GM19397 (cell line): Measurements from ENCODE around the gene CCNO.
A peak's percentile ranks its signal among the peaks of the same experiment; 100 is the strongest.

Source experiments
- ATAC-seq: cut with Tn5 transposase; IDR thresholded peaks from one replicate; pipeline ENCODE4 v1.9.1; 2021; ENCODE audit warnings: mild to moderate bottlenecking, moderate library complexity; ENCODE audit not compliant: unreplicated experiment

CCNO gene, protein sequence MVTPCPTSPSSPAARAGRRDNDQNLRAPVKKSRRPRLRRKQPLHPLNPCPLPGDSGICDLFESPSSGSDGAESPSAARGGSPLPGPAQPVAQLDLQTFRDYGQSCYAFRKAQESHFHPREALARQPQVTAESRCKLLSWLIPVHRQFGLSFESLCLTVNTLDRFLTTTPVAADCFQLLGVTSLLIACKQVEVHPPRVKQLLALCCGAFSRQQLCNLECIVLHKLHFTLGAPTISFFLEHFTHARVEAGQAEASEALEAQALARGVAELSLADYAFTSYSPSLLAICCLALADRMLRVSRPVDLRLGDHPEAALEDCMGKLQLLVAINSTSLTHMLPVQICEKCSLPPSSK

DNA sequence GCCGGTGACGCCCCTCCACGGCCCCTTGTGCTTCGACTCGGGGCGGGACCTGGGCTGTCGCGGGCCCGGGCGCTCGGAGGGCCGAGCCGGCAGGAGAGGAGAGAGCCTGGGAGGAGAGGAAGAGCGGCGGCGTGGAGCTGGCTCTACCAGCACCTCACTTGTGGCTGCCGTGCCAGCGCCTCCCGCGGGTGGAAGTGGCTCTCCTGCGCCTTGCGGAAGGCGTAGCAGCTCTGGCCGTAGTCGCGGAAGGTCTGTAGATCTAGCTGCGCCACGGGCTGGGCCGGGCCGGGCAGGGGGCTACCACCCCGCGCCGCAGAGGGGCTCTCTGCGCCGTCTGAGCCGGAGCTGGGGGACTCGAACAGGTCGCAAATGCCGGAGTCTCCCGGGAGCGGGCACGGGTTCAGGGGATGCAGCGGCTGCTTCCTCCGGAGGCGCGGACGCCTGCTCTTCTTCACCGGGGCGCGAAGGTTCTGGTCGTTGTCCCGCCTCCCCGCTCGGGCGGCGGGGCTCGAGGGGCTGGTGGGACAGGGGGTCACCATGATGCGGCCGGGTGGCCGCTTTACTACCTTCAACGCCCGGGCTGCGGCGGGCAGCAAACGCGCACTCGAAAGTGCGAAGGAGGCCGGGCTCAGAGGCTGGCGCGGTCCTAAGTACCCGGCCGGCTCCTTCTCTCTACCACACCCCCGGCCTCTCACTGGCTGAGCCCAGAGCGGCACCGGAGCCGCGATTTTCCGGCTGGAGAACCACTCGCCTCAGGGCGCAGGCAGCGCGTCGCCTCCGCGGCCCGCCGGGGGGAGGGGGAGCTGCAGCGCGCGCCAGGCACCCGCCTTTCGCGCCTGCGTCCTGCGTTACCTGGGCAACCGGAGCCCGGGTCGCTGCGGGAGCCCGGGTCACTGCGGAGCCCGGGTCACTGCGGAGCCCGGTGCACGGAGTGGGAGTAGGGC is at the start of gene CCNO:
Gene CCNO, minus strand, starts transcription at position 624 of the 944 bp plus-strand sequence. Its CDS starts 85 bp downstream, at position 539.
- peak; percentile 49 for ATAC-seq

DNA sequence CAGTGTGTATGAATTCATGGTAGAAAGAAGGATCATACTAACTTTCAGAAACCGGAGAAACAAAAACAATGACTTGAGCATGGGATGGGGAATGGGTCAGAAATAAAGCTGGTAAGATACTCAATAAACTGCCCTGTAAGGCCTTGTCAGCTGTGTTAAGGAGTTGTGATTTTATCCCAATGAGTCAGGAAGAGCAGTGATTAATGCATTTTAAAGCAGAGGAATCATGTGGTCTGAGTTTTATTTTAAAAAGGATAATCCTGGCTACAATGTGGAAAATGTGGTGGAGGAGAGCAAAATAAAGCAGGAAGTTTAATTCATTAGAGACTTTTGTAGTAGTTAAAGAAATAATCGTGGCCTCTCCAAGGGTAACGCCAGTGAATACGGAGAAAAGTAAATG is 45.4 kb upstream of the CCNO start:
- ATAC-seq: no peak

GRCh38 chr5:55276771-55277170 is 43.4 kb upstream of the CCNO start:
- ATAC-seq: no peak

- no peak for ATAC-seq
Measured at GRCh38 chr5:55258339-55258738, 24.9 kb upstream of the CCNO start.

- no peak for ATAC-seq
Measured at GRCh38 chr5:55254802-55255201, 21.4 kb upstream of the CCNO start.

DNA sequence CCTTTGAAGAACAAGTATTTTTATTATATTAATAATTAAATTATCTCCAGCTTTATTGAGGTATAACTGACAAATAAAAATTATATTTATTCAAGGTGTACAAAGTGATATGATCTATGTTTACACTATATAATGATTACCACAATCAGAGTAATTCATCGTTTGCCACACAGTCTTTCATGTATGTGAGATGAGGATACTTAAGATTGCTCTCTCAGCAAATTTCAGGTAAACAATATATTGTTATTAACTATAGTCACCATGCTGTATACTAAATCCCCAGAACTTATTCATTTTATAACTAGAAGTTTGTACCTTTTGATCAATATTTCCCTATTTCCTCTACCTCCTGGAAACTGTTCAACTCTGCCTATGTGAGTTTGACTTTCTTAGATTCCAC is 16.7 kb upstream of the CCNO start:
- no peak for ATAC-seq

DNA sequence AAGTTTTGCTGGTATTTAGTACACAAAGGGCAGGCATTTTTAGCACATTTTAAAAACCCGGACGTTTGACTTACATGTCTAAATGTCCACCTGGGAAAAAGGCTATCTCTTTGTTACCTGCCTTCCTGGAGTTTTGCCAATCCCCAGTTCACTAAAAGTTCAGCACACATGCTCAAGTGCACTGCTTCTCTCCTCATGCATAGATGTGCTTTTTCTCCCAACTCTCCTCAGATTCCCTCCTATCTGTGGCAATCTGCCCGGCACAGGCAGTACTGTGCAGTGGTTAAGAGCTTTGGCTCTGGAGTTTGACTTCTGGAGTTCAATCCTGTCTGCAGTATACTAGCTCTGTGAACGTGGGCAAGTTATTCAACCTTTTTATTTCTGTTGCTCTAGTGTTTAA is 8.3 kb upstream of the CCNO start:
- ATAC-seq: no peak

- no peak for ATAC-seq
Measured at GRCh38 chr5:55236800-55237199, 3.4 kb upstream of the CCNO start.

- ATAC-seq: no peak
Measured at GRCh38 chr5:55234121-55234700, 803 bp upstream of the CCNO start.

DNA sequence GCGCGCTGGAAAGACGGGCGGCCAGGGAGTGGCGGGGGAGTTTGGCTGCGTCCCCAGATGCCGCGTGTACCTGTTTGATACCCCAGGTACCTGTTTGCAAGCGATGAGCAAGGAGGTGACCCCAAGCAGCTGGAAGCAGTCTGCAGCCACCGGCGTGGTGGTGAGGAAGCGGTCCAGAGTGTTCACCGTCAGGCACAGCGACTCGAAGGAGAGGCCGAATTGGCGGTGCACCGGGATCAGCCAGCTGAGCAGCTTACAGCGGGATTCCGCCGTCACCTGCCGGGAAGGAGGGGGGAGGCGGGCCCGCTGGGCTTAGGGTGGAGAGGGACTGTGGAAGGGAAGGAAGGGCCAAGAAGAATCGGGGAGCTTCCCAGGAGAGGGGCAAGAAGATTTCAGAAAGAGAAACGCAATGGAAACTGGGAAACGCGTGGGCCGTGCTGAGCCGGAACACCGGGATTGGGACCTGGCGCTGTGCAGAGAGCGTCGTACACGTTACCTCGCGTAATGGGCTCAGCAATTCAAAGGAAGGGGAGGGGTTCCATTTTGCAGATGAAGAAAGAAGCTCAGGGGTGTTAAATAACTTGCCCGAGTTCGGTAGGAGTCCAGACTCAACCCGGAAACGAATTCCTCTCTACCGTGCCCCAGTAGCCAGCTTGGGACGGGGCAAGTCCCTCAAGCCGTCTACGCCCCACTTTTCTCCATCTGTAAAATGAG is 980 bp downstream of the CCNO start:
- no peak for ATAC-seq

GRCh38 chr5:55231919-55232270 is 1.5 kb downstream of the CCNO start:
- ATAC-seq: no peak

DNA sequence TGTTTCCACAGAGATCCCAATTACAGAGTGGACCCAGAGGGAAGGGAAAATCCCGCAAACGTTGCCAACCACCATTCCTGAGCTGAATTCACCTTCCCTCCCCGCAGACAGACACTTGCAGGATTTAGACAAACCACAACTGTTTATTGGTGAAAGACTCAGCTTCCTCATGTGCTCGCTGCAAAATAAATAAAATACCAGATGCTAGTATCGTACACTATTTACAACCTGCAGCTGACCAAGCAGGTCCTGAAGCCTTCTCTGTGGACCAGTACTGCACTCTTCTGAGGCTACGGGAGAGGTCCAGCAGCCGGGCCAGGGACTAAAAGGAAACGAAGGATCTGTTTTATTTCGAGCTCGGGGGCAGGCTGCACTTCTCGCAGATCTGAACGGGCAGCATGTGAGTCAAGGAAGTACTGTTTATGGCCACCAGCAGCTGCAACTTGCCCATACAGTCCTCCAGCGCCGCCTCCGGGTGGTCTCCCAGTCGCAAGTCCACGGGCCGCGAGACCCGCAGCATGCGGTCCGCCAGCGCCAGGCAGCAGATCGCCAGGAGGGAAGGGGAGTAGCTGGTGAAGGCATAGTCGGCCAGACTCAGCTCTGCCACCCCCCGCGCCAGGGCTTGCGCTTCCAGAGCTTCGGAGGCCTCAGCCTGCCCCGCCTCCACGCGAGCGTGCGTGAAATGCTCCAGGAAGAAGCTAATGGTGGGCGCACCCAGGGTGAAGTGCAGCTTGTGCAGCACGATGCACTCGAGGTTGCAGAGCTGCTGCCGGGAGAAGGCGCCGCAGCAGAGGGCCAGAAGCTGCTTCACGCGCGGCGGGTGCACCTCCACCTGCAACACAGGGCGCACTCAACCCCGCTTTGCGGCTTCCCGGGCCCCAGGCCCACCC is 2.1 kb downstream of the CCNO start:
- no peak for ATAC-seq

DNA sequence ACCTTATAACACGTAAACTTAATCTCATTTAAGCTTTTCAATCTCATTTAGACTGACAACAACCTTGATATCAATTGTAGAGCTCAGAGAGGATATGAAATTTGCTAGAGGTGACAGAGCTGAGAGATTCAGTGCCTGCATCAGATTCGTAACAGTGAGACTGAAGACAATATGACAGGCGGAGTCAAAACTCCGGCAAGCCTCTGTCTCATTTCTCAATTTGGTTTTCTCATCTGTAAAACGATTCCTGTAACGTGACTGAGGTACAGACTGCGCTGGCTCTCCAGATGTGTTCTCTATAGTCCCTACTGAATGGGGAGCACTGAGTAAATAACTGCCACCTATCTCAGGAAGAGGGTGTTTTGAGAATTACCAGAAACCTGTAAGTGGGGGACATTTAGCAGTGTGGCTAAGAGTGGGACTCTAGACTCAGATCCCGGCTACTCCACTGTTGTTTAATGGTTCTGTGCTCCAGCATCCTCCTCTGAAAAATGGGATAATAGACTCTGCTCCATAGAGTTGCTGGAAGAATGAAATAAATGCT is 3.2 kb downstream of the CCNO start:
- ATAC-seq: no peak

GRCh38 chr5:55227664-55228430 is 5.6 kb downstream of the CCNO start:
- no peak for ATAC-seq

- peak; percentile 43 for ATAC-seq
Measured at GRCh38 chr5:55226934-55227663, 6.3 kb downstream of the CCNO start, which contains the start of gene MCIDAS. TSS of gene MCIDAS (minus strand) at chr5:55227315. CDS start at chr5:55227138, 177 bp downstream.

GRCh38 chr5:55226027-55226933 is 7.1 kb downstream of the CCNO start:
- peak; percentile 46 for ATAC-seq

DNA sequence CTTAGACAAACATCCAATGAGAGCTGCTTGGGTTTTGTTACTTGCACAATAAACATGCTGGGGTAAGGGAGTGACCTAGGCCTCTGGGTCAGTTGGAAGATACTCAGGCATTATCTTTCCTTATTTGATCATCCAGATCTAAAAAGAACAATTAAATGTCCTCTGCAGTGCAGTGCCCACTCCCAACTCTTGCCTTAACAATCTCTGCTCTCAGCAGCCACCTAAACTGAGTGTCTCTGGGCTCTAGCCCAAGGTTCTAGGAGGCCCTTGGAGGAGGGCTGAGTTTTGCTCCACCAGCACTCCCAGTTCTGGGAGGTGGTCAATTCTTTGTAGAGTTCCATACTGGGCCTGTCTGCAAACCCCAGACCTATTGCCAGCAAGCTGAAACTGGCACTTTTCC is 8.1 kb downstream of the CCNO start:
- no peak for ATAC-seq
